ENCODE data around the gene HOXA13. TPM values are rescaled to one million over a fixed set of nuclear protein-coding genes. Genes with fewer than 3 reads are reported as not detected.

Gene HOXA13
- total RNA-seq, 1 donor from 2014 or later = not detected

DNA sequence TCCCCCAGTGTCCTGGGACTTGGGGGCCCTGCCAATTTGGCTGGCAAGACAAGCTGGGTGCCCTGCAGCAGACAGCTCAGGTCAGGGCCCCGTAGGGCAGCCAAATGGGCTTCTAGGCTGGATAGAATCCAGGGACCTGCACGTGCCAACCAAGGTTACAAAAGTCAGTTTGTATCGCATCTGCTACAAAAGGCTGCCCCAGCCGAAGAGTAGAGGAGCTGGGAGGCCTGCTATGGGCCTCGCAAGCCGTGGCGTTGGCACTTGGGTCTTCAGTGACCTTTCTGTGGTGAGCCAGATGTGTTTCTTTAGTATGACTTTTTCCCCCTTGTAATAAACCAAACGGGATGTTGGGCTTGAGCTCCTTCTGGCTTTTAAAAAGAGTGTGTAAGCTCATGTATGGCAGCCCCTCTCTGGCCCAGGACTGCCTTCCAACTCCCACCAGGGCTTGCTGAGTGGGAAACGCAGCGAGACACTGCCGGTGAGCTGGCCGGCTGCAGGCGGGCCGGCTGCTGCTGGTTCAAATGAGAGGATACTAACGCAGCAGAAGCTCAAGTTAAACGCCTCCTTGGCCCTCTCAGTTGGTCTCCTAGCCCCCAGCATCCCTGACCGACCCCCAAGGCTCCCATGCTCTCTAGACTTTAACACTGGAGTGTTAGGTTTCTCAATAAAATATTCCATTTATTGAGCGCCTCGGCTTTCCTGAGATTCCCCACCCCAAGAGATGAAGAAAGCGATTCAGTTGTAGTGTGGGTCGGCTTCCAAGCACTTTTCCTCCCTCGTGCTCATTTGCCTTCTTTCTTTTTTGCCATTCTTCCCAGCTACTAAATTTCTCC lies 22.7 kb downstream of the HOXA13 start:
- DNase-seq (ENCODE audit: missing footprints) = peak; percentile 17
- intact Hi-C loops (cut with DNase I) = no loop called here
- no peak for ATAC-seq

DNA sequence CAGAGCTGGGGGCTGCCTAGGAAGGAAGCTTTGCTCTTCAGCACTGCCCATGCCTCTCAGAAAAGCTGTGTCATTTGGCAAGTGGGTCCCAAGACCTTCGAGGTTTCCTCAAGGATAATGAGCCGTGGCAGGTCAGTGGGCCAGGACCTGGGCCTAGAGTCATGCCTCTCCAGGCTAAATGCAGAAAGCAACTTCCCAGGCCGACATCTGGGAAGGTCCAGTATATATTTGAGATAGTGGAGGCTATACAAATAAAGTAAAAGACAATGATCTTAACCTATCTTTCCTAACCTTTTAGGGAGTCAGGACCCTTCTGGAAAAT lies 23.4 kb downstream of the HOXA13 start:
- intact Hi-C loops (cut with DNase I) = no loop called here
- DNase-seq (ENCODE audit: missing footprints) (no peak), ATAC-seq (no peak)

GRCh38 chr7:27175626-27176523 lies 24.0 kb downstream of the HOXA13 start:
- intact Hi-C loops (cut with DNase I) = no loop called here
- ATAC-seq = no peak
- peak; percentile 65 for DNase-seq (ENCODE audit: missing footprints)

GRCh38 chr7:27174874-27175625 lies 24.8 kb downstream of the HOXA13 start:
- intact Hi-C loops (cut with DNase I) = no loop called here
- peak; percentile 0 for DNase-seq (ENCODE audit: missing footprints)
- ATAC-seq = no peak

- intact Hi-C loops (cut with DNase I) = no loop called here
- peak; percentile 54 for DNase-seq (ENCODE audit: missing footprints)
- no peak for ATAC-seq
Observed at GRCh38 chr7:27173956-27174873, 25.7 kb downstream of the HOXA13 start, which contains the start of gene HOXA10. TSS of gene HOXA10 (minus strand) at chr7:27174320. CDS start at chr7:27174306, 14 bp downstream.

GRCh38 chr7:27173511-27173955 lies 26.4 kb downstream of the HOXA13 start:
- ATAC-seq = peak; percentile 22
- intact Hi-C loops (cut with DNase I) = no loop called here

DNA sequence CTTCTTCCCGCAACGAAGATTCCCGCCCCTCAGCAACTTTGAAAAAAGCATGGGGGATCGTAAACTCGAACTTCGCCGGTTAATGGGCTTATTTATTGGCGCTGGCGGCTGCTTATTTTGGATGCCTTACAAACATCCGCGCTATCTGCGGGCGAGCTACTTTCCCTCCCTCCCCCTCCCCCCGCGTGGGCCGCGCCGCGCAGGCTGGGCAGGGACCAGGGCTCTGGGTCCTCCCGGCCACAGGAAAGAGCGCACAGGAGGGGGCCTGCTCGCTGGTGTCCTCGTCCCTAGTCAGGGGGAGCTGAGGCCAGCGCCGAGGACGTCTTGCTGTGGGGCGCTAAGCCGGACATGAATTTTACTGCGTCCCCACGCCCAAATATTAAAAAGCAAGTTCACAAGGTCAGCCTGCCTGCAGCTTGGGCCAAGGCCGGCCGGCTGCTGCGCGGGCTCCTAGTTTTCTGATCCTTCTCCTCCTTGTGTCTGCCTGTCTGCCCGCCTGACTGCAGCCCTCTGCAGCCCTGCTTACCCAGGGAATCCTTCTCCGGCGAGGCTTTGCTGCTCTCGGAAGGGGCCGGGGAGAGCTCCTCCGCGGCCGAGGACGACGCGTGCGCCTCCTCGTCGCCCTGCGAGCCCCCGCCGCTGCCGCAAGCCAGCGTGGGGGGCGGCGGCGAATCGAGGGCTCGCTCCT lies 26.9 kb downstream of the HOXA13 start:
- ATAC-seq (peak; percentile 15), DNase-seq (ENCODE audit: missing footprints) (peak; percentile 49)
- intact Hi-C loops (cut with DNase I) = no loop called here

More at GRCh38 chr7:27173511-27173955, 26.4 kb downstream of the HOXA13 start:
- peak; percentile 82 for DNase-seq (ENCODE audit: missing footprints)

DNA sequence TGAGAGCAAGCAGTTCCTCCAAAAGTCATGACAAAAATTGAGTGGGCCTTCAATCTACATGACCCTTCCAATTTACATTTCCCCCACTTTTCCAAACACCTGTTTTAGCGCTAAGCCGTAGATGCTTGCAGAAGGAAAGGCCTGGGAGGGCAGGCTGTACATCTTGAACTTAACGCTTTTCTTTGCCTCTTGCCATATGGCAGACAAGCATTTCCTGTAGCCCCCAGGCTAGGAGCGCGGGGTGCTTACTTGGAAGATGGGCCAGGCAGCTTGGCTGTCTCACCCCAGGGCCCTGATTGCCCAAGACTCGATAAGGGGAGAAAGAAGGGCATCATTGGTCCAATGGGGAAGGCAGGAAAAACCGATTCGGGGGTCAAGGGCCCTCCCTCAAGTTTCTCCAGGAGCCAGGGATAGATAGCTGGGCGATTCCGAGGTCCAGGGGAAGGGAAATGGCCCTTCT lies 27.5 kb downstream of the HOXA13 start:
- no peak for ATAC-seq
- intact Hi-C loops (cut with DNase I) = no loop called here
- peak; percentile 40 for DNase-seq (ENCODE audit: missing footprints)

DNA sequence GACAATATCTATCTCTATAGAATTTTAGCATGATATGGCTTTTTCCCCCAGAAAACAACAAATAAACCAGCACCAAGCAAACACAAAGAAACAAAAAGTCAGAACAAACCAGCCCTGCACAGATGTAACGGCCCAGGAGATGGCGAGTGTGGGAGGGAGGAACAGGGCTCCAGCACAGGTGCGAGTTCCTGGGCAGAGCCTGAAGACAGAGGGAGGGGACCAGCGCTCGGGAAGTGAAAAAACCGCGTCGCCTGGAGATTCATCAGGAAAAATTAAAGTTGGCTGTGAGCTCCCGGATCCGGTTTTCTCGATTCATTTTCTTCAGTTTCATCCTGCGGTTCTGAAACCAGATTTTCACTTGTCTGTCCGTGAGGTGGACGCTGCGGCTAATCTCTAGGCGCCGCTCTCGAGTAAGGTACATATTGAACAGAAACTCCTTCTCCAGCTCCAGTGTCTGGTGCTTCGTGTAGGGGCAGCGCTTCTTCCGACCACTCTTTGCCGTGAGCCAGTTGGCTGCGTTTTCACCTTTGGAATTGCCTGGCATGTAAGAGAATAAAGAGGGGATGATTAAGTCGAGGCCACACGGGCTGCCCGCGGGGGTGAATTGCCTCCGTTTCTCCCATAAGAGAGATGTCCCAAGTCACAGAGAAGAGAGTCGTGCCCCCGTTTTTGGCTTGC lies 28.1 kb downstream of the HOXA13 start:
- intact Hi-C loops (cut with DNase I) = no loop called here
- ATAC-seq = no peak
- DNase-seq (ENCODE audit: missing footprints) = peak; percentile 39

- DNase-seq (ENCODE audit: missing footprints) (peak; percentile 44), ATAC-seq (no peak)
- intact Hi-C loops (cut with DNase I) = no loop called here
Observed at GRCh38 chr7:27171325-27171636, 28.6 kb downstream of the HOXA13 start.

DNA sequence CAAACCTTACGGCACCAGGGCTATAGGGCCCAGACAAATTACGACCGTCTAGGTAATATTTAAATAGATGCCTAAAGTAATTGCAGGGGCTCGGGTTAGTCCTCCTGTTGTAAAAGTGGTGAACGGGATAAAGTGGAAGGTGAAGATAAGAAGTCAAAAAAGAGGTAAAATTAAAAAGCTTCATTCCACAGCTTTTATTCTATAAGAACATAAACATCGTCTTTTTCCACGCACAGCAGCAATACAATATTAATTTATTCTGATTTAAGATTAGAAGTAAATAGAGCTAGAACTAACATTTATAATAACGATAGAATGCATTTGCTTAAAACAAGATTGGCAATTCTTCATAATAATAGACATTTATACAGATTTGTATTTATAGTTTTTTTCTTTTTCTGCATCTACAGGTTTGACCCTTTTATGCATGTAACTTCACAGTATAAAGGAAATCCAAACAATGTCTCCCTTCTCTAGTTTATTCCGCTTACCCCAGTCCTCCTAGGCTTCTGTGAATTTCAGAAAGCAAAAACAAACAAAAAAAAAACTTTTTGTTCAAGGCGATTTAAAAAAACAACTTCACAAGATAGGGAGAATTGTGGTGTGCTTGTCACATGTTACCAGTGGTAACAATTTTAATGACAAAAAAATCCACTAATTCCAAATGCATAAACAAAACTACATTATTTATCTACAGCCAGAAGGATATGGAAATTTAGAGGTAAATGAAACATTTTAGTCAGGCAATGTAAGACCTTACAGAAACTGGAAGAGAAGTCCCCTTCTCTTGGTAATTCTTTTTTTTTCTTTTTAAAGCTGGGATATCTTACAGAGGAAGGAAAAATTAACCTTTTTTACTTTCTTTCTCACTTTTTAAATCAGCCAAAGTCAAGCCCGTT lies 29.2 kb downstream of the HOXA13 start:
- DNase-seq (ENCODE audit: missing footprints) = no peak
- ATAC-seq = no peak
- intact Hi-C loops (cut with DNase I) = no loop called here

GRCh38 chr7:27169658-27170425 lies 30.0 kb downstream of the HOXA13 start:
- ATAC-seq (no peak), DNase-seq (ENCODE audit: missing footprints) (peak; percentile 31)
- intact Hi-C loops (cut with DNase I) = loop anchor here (10.0 kb wide), 1 partner anchor 1285 kb away; no protein-coding TSS in a partner anchor

- intact Hi-C loops (cut with DNase I) = loop anchor here (10.0 kb wide), 1 partner anchor 1284 kb away; no protein-coding TSS in a partner anchor
- peak; percentile 60 for DNase-seq (ENCODE audit: missing footprints)
- no peak for ATAC-seq
Observed at GRCh38 chr7:27168265-27168947, 31.5 kb downstream of the HOXA13 start.

GRCh38 chr7:27167916-27168264 lies 32.0 kb downstream of the HOXA13 start:
- intact Hi-C loops (cut with DNase I) = loop anchor here (10.0 kb wide), 1 partner anchor 1283 kb away; no protein-coding TSS in a partner anchor
- no peak for DNase-seq (ENCODE audit: missing footprints)

More at GRCh38 chr7:27167916-27168264, 32.0 kb downstream of the HOXA13 start:
- ATAC-seq = no peak
